SU-DHL-6 (cell line): ENCODE results near the gene ONECUT1.

ENCODE experiments used
- CTCF ChIP-seq: fragments of 200-600 bp; sonication (generic); IDR thresholded peaks from one replicate; pipeline ENCODE4 v1.5.1; 2017; ENCODE audit warnings: antibody characterized with exemption, mild to moderate bottlenecking, low read length, moderate library complexity; ENCODE audit not compliant: insufficient read depth, poor library complexity, severe bottlenecking
- EZH2phosphoT487 ChIP-seq: fragments of 200-600 bp; sonication (generic), shearing (Covaris generic); conservative IDR thresholded peaks from 2 replicates; pipeline ENCODE4 v1.6.1; 2018; ENCODE audit warnings: mild to moderate bottlenecking, antibody characterized with exemption, low read length, moderate library complexity, mixed read lengths

GRCh38 chr15:52822475-52822874 lies 32.3 kb upstream of the ONECUT1 start:
- TF ChIP-seq CTCF: no peak
- TF ChIP-seq EZH2phosphoT487: no peak
